ENCODE data around the gene CAPN1. TPM values are rescaled to one million over a fixed set of nuclear protein-coding genes. Genes with fewer than 3 reads are reported as not detected.
"Not testable (repeated sequence)": the region's sequence is repeated elsewhere in the genome, so short reads cannot be mapped to it uniquely, and the experiment has no call there.

Gene CAPN1
- total RNA-seq, 2 experiments from 2014 or later: 164 to 174 TPM

- ATAC-seq (ENCODE audit: low read depth): no peak
- DNase-seq: no peak
- Mint-ChIP-seq H3K36me3 (peaks cover 5% of the 10 kb centered on the region), H3K4me3 (no peak overlapping the region), H3K9me3 (no peaks in the 10 kb centered on the region), H3K27ac (no peak overlapping the region), H3K27me3 (no peaks in the 10 kb centered on the region), H3K4me1 (peaks cover 23% of the 10 kb centered on the region)
- POLR2A ChIA-PET: interaction anchor here (1.2 kb wide), 1 partner anchor 112 kb away, joined by 5 read pairs; no protein-coding TSS in a partner anchor
These were observed 38.1 kb downstream of the CAPN1 start for GRCh38 chr11:65219930-65220213.

GRCh38 chr11:65221026-65221425 is 39.3 kb downstream of the CAPN1 start:
- no peak overlapping the region for H3K27ac Mint-ChIP-seq
- POLR2A ChIA-PET: interaction anchor here (0.7 to 1.7 kb wide), 2 partner anchors 41 to 481 kb away, joined by 3 to 4 read pairs; partner anchors contain the start of gene POLA2
- H3K36me3 Mint-ChIP-seq: no peaks in the 10 kb centered on the region

GRCh38 chr11:65223011-65223410 is 41.3 kb downstream of the CAPN1 start:
- H3K4me1 Mint-ChIP-seq: peaks cover 27% of the 10 kb centered on the region
- H3K27me3 Mint-ChIP-seq: peaks cover 16% of the 10 kb centered on the region
- H3K9me3 Mint-ChIP-seq: no peaks in the 10 kb centered on the region
- POLR2A ChIA-PET: interaction anchor here (0.9 kb wide), 1 partner anchor 107 kb away, joined by 3 read pairs; no protein-coding TSS in a partner anchor
- ATAC-seq (ENCODE audit: low read depth) (no peak), DNase-seq (no peak)
- no peaks in the 10 kb centered on the region for H3K36me3 Mint-ChIP-seq
- no peak overlapping the region for H3K27ac Mint-ChIP-seq
- no peak overlapping the region for H3K4me3 Mint-ChIP-seq

More at GRCh38 chr11:65221026-65221425, 39.3 kb downstream of the CAPN1 start:
- Mint-ChIP-seq H3K4me1 (peaks cover 26% of the 10 kb centered on the region), H3K27me3 (peaks cover 5% of the 10 kb centered on the region), H3K9me3 (no peaks in the 10 kb centered on the region), H3K4me3 (no peak overlapping the region)
- no peak for ATAC-seq (ENCODE audit: low read depth)
- no peak for DNase-seq

GRCh38 chr11:65224930-65225278 is 43.2 kb downstream of the CAPN1 start:
- Mint-ChIP-seq H3K36me3 (no peaks in the 10 kb centered on the region), H3K4me3 (peak overlapping the region; percentile 81), H3K27ac (no peak overlapping the region), H3K9me3 (no peaks in the 10 kb centered on the region), H3K4me1 (peaks cover 20% of the 10 kb centered on the region), H3K27me3 (peaks cover 16% of the 10 kb centered on the region)
- ATAC-seq (ENCODE audit: low read depth) (no peak), DNase-seq (no peak)
- POLR2A ChIA-PET: interaction anchor here (1.0 to 1.9 kb wide), 3 partner anchors 51 to 91 kb away, joined by 3 to 10 read pairs (median 4); partner anchors contain the start of gene CDC42EP2

GRCh38 chr11:65225279-65226102 is 43.8 kb downstream of the CAPN1 start:
- POLR2A ChIA-PET: interaction anchor here (0.6 to 1.9 kb wide), 4 partner anchors 50 to 106 kb away, joined by 3 to 10 read pairs (median 4); partner anchors contain the start of gene CDC42EP2
- DNase-seq: peak; percentile 65
- peak; percentile 82 for ATAC-seq (ENCODE audit: low read depth)
- H3K27me3 Mint-ChIP-seq: peaks cover 16% of the 10 kb centered on the region
- H3K36me3 Mint-ChIP-seq: no peaks in the 10 kb centered on the region
- peak overlapping the region; percentile 81 for H3K4me3 Mint-ChIP-seq
- no peaks in the 10 kb centered on the region for H3K9me3 Mint-ChIP-seq
- peaks cover 17% of the 10 kb centered on the region for H3K4me1 Mint-ChIP-seq
- peak overlapping the region; percentile 32 for H3K27ac Mint-ChIP-seq

GRCh38 chr11:65226103-65226442 is 44.3 kb downstream of the CAPN1 start:
- ATAC-seq (ENCODE audit: low read depth) (peak; percentile 15), DNase-seq (no peak)
- Mint-ChIP-seq H3K27ac (no peak overlapping the region), H3K4me1 (peaks cover 17% of the 10 kb centered on the region), H3K36me3 (no peaks in the 10 kb centered on the region), H3K4me3 (peak overlapping the region; percentile 81), H3K9me3 (no peaks in the 10 kb centered on the region), H3K27me3 (peaks cover 16% of the 10 kb centered on the region)
- POLR2A ChIA-PET: interaction anchor here (0.6 to 1.9 kb wide), 4 partner anchors 50 to 105 kb away, joined by 3 to 10 read pairs (median 4); partner anchors contain the start of gene CDC42EP2

GRCh38 chr11:65227879-65228278 is 46.2 kb downstream of the CAPN1 start:
- Mint-ChIP-seq H3K9me3 (no peaks in the 10 kb centered on the region), H3K4me3 (no peak overlapping the region), H3K27me3 (peaks cover 16% of the 10 kb centered on the region), H3K36me3 (no peaks in the 10 kb centered on the region), H3K4me1 (peaks cover 12% of the 10 kb centered on the region), H3K27ac (no peak overlapping the region)
- DNase-seq (no peak), ATAC-seq (ENCODE audit: low read depth) (no peak)
- POLR2A ChIA-PET: no interaction called here

- no peaks in the 10 kb centered on the region for H3K9me3 Mint-ChIP-seq
- H3K4me1 Mint-ChIP-seq: no peaks in the 10 kb centered on the region
- H3K36me3 Mint-ChIP-seq: no peaks in the 10 kb centered on the region
- DNase-seq (no peak), ATAC-seq (ENCODE audit: low read depth) (no peak)
- H3K4me3 Mint-ChIP-seq: no peak overlapping the region
- H3K27ac Mint-ChIP-seq: no peak overlapping the region
- H3K27me3 Mint-ChIP-seq: peaks cover 4% of the 10 kb centered on the region
- POLR2A ChIA-PET: no interaction called here
These were observed 54.7 kb downstream of the CAPN1 start for GRCh38 chr11:65236194-65237059.

- DNase-seq, H3K36me3 Mint-ChIP-seq, H3K27ac Mint-ChIP-seq, H3K4me3 Mint-ChIP-seq, H3K4me1 Mint-ChIP-seq, H3K9me3 Mint-ChIP-seq, POLR2A ChIA-PET, H3K27me3 Mint-ChIP-seq: not testable (repeated sequence)
- peak; percentile 68 for ATAC-seq (ENCODE audit: low read depth)
These were observed 56.6 kb downstream of the CAPN1 start for GRCh38 chr11:65238302-65238701.

GRCh38 chr11:65241134-65241533 is 59.4 kb downstream of the CAPN1 start:
- Mint-ChIP-seq H3K4me1 (no peaks in the 10 kb centered on the region), H3K9me3 (peaks cover 7% of the 10 kb centered on the region), H3K4me3 (no peak overlapping the region), H3K27me3 (no peaks in the 10 kb centered on the region), H3K36me3 (peaks cover 2% of the 10 kb centered on the region), H3K27ac (no peak overlapping the region)
- ATAC-seq (ENCODE audit: low read depth) (no peak), DNase-seq (no peak)
- POLR2A ChIA-PET: no interaction called here

- Mint-ChIP-seq H3K36me3 (peaks cover 2% of the 10 kb centered on the region), H3K4me1 (no peaks in the 10 kb centered on the region), H3K4me3 (no peak overlapping the region), H3K9me3 (peaks cover 7% of the 10 kb centered on the region), H3K27ac (no peak overlapping the region), H3K27me3 (no peaks in the 10 kb centered on the region)
- DNase-seq (no peak), ATAC-seq (ENCODE audit: low read depth) (no peak)
- POLR2A ChIA-PET: no interaction called here
These were observed 60.0 kb downstream of the CAPN1 start for GRCh38 chr11:65241692-65242091.

- no peak for ATAC-seq (ENCODE audit: low read depth)
- POLR2A ChIA-PET: no interaction called here
These were observed 60.7 kb downstream of the CAPN1 start for GRCh38 chr11:65242389-65242788.

GRCh38 chr11:65243797-65244196 is 62.1 kb downstream of the CAPN1 start:
- POLR2A ChIA-PET: interaction anchor here (0.7 kb wide), 1 partner anchor 109 kb away, joined by 4 read pairs; the partner anchor contains the start of gene SYVN1
- Mint-ChIP-seq H3K36me3 (peaks cover 2% of the 10 kb centered on the region), H3K4me3 (no peak overlapping the region)

More at GRCh38 chr11:65242389-65242788, 60.7 kb downstream of the CAPN1 start:
- H3K27me3 Mint-ChIP-seq: peaks cover under 1% of the 10 kb centered on the region
- H3K27ac Mint-ChIP-seq: no peak overlapping the region
- peaks cover 7% of the 10 kb centered on the region for H3K9me3 Mint-ChIP-seq
- no peak overlapping the region for H3K4me3 Mint-ChIP-seq
- H3K4me1 Mint-ChIP-seq: no peaks in the 10 kb centered on the region
- H3K36me3 Mint-ChIP-seq: peaks cover 2% of the 10 kb centered on the region
- no peak for DNase-seq

More at GRCh38 chr11:65243797-65244196, 62.1 kb downstream of the CAPN1 start:
- DNase-seq (no peak), ATAC-seq (ENCODE audit: low read depth) (no peak)
- Mint-ChIP-seq H3K9me3 (peaks cover 7% of the 10 kb centered on the region), H3K4me1 (no peaks in the 10 kb centered on the region), H3K27ac (no peak overlapping the region), H3K27me3 (peaks cover 2% of the 10 kb centered on the region)
